Activated CD4-positive, alpha-beta memory T cell treated with anti-CD3 and anti-CD28 coated beads for 36 hours (primary cell): ENCODE measurements around the gene LIPM. TPM values are rescaled to one million over a fixed set of nuclear protein-coding genes. Genes with fewer than 3 reads are reported as not detected.

Source experiments
- CTCF ChIA-PET: fragments of 350-600 bp; sonication (Branson Sonifier 250); formaldehyde crosslinking; loops from one replicate; lab custom pipeline; 2021; ENCODE audit warnings: antibody characterized with exemption, inconsistent platforms; lab: Charles Lee
- POLR2A ChIA-PET: fragments of 350-600 bp; sonication (Branson Sonifier 250); formaldehyde crosslinking; loops from one replicate; lab custom pipeline; 2021; ENCODE audit warnings: antibody characterized with exemption; lab: Charles Lee
- DNase-seq: peaks from one replicate; pipeline ENCODE4 v3.0.0-alpha.2; 2020
- H3K27ac Mint-ChIP-seq: one replicate; pipeline ENCODE4 v1.8.0; 2021; ENCODE audit warnings: mixed read lengths
- H3K27me3 Mint-ChIP-seq: one replicate; pipeline ENCODE4 v1.8.0; 2021; ENCODE audit warnings: mixed read lengths
- H3K36me3 Mint-ChIP-seq: one replicate; pipeline ENCODE4 v1.8.0; 2021; ENCODE audit warnings: mixed read lengths
- H3K4me1 Mint-ChIP-seq: one replicate; pipeline ENCODE4 v1.8.0; 2021; ENCODE audit warnings: low read depth, mixed read lengths
- H3K4me3 Mint-ChIP-seq: one replicate; pipeline ENCODE4 v1.8.0; 2021; ENCODE audit warnings: mild to moderate bottlenecking, mixed read lengths
- H3K9me3 Mint-ChIP-seq: one replicate; pipeline ENCODE4 v1.8.0; 2021; ENCODE audit warnings: mixed read lengths
- intact Hi-C: fragments of 100-400 bp; cut with micrococcal nuclease; formaldehyde crosslinking; loops from one replicate; pipeline ENCODE4 v1.15.1; 2023
- total RNA-seq, 2 experiments: library from RNA; stranded (reverse); gene quantifications; one replicate each; pipeline ENCODE4 v1.2.3, GENCODE V29; 2021

Gene LIPM
- total RNA-seq, 2 experiments from 2014 or later, result not detected

GRCh38 chr10:88805361-88805760, 2.8 kb downstream of the LIPM start:
- Mint-ChIP-seq H3K36me3 (no peaks in the 10 kb centered on the region), H3K27me3 (no peaks in the 10 kb centered on the region), H3K4me3 (no peak overlapping the region), H3K9me3 (no peaks in the 10 kb centered on the region), H3K4me1 (peaks cover 13% of the 10 kb centered on the region), H3K27ac (no peak overlapping the region)
- DNase-seq, result no peak
- CTCF ChIA-PET, result interaction anchor here (0.8 to 1.7 kb wide), 4 partner anchors 14 to 412 kb away, joined by 3 to 6 read pairs (median 4); no protein-coding TSS in a partner anchor
- POLR2A ChIA-PET, result no interaction called here
- intact Hi-C loops, result no loop called here

GRCh38 chr10:88805924-88806323, 3.4 kb downstream of the LIPM start:
- H3K27me3 Mint-ChIP-seq, result no peaks in the 10 kb centered on the region
- no peak for DNase-seq
- H3K4me1 Mint-ChIP-seq, result peaks cover 13% of the 10 kb centered on the region
- CTCF ChIA-PET, result no interaction called here
- POLR2A ChIA-PET, result no interaction called here
- no peak overlapping the region for H3K4me3 Mint-ChIP-seq
- no peak overlapping the region for H3K27ac Mint-ChIP-seq
- intact Hi-C loops, result no loop called here
- no peaks in the 10 kb centered on the region for H3K9me3 Mint-ChIP-seq
- no peaks in the 10 kb centered on the region for H3K36me3 Mint-ChIP-seq

DNA sequence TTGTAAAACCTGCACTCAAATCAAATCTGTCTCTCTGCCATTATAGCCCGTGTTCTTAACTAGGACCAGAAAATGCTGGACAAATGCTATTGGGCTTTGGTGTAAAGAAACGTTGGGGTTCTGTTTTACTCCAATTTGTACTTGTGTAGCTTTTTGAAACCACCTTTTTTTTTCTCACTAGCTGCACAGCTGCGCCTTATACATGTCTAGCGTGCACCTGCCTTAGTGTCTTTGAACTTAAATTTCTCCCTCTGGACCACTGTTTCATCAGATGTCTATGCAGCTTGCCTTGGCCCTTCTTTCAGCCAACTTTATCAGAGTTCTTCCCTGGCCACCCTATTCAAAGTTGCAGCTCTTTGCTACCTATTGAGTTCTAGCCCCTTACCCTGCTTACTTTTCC, 7.1 kb downstream of the LIPM start:
- Mint-ChIP-seq H3K27ac (no peak overlapping the region), H3K27me3 (no peaks in the 10 kb centered on the region), H3K4me3 (no peak overlapping the region), H3K9me3 (no peaks in the 10 kb centered on the region), H3K36me3 (no peaks in the 10 kb centered on the region), H3K4me1 (peaks cover 10% of the 10 kb centered on the region)
- intact Hi-C loops, result loop anchor here (1.0 to 10.0 kb wide), 4 partner anchors 81 to 405 kb away; partner anchors contain the start of gene RNLS
- POLR2A ChIA-PET, result no interaction called here
- CTCF ChIA-PET, result interaction anchor here (0.6 to 3.0 kb wide), 10 partner anchors 12 to 226 kb away, joined by 3 to 31 read pairs (median 4); partner anchors contain the start of gene RNLS
- DNase-seq, result no peak

DNA sequence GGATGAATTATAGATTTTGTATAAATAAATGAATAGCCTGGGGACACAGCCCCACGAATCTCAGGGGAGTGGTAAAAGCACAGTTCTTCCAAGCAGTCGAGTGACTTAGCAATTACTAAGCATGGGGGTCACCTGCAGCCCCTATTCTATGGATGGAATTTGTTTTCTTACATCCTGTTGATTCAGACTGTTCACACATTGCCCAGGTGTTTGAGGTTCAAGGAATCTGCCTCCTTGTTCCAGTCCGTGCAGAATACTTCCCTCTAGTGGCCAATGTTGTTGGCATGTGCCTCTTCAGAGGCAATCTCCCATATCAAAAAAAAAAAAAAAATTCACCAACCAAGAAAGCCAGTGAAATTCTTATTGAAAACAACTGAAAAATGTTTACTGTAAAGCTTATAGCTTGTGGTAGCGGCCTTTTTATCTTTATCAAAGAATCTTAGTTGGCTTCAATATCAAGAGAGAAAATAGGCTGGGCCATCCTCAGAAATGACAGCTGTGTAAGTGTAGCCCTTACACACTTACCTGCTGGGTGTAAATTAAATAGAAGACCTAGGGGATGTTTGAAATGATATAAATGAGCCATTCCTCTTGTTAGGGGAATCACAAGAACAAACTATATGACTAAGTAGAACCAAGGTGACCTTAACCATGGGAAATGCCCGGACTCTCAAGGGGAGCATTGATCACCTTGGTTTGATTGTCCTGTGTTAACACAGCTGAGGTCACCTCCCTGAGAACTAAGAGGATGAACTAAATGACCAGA, 7.8 kb downstream of the LIPM start:
- ChIA-PET POLR2A (interaction anchor here (0.7 to 1.0 kb wide), 2 partner anchors 11 to 305 kb away, joined by 3 to 7 read pairs; no protein-coding TSS in a partner anchor), CTCF (interaction anchor here (0.6 to 3.0 kb wide), 35 partner anchors 9 to 599 kb away, joined by 3 to 31 read pairs (median 4); partner anchors contain the start of genes LIPN and RNLS)
- intact Hi-C loops, result loop anchor here (1.0 to 10.0 kb wide), 4 partner anchors 82 to 406 kb away; partner anchors contain the start of gene RNLS
- Mint-ChIP-seq H3K4me1 (peaks cover 15% of the 10 kb centered on the region), H3K27me3 (no peaks in the 10 kb centered on the region), H3K36me3 (no peaks in the 10 kb centered on the region), H3K4me3 (no peak overlapping the region), H3K9me3 (no peaks in the 10 kb centered on the region), H3K27ac (no peak overlapping the region)
- peak; percentile 31 for DNase-seq

- H3K27ac Mint-ChIP-seq, result no peak overlapping the region
- CTCF ChIA-PET, result interaction anchor here (1.2 to 1.7 kb wide), 2 partner anchors 85 to 97 kb away, joined by 3 to 6 read pairs; no protein-coding TSS in a partner anchor
- POLR2A ChIA-PET, result no interaction called here
Observed at GRCh38 chr10:88813200-88813599, 10.7 kb downstream of the LIPM start.

GRCh38 chr10:88819290-88819689, 16.8 kb downstream of the LIPM start:
- no peak overlapping the region for H3K27ac Mint-ChIP-seq
- peaks cover 17% of the 10 kb centered on the region for H3K4me1 Mint-ChIP-seq
- H3K36me3 Mint-ChIP-seq, result no peaks in the 10 kb centered on the region
- no peak overlapping the region for H3K4me3 Mint-ChIP-seq
- intact Hi-C loops, result loop anchor here (10.0 kb wide), 1 partner anchor 414 kb away; no protein-coding TSS in a partner anchor
- no peak for DNase-seq
- no peaks in the 10 kb centered on the region for H3K27me3 Mint-ChIP-seq
- H3K9me3 Mint-ChIP-seq, result no peaks in the 10 kb centered on the region
- ChIA-PET CTCF (interaction anchor here (1.3 kb wide), 1 partner anchor 12 kb away, joined by 4 read pairs; no protein-coding TSS in a partner anchor), POLR2A (no interaction called here)

More at GRCh38 chr10:88813200-88813599, 10.7 kb downstream of the LIPM start:
- intact Hi-C loops, result loop anchor here (5.0 to 10.0 kb wide), 2 partner anchors 231 to 408 kb away; partner anchors contain the start of gene RNLS
- Mint-ChIP-seq H3K9me3 (no peaks in the 10 kb centered on the region), H3K4me3 (no peak overlapping the region), H3K4me1 (peaks cover 19% of the 10 kb centered on the region), H3K27me3 (no peaks in the 10 kb centered on the region), H3K36me3 (no peaks in the 10 kb centered on the region)
- no peak for DNase-seq

- POLR2A ChIA-PET, result interaction anchor here (0.8 kb wide), 1 partner anchor 10 kb away, joined by 7 read pairs; no protein-coding TSS in a partner anchor
- intact Hi-C loops, result loop anchor here (10.0 kb wide), 2 partner anchors 546 to 956 kb away; partner anchors contain the start of genes KLLN and PTEN
- peaks cover 20% of the 10 kb centered on the region for H3K4me1 Mint-ChIP-seq
Observed at GRCh38 chr10:88820748-88821401, 18.3 kb downstream of the LIPM start.

GRCh38 chr10:88826388-88826787, 23.9 kb downstream of the LIPM start:
- CTCF ChIA-PET, result interaction anchor here (1.0 to 3.7 kb wide), 5 partner anchors 10 to 108 kb away, joined by 3 to 16 read pairs (median 7); no protein-coding TSS in a partner anchor
- H3K27ac Mint-ChIP-seq, result peak overlapping the region; percentile 30
- intact Hi-C loops, result loop anchor here (5.0 to 10.0 kb wide), 4 partner anchors 244 to 962 kb away; partner anchors contain the start of genes KLLN, PTEN and RNLS
- peaks cover 51% of the 10 kb centered on the region for H3K4me1 Mint-ChIP-seq
- H3K36me3 Mint-ChIP-seq, result no peaks in the 10 kb centered on the region
- POLR2A ChIA-PET, result no interaction called here
- no peaks in the 10 kb centered on the region for H3K9me3 Mint-ChIP-seq
- no peak for DNase-seq
- H3K4me3 Mint-ChIP-seq, result no peak overlapping the region
- H3K27me3 Mint-ChIP-seq, result no peaks in the 10 kb centered on the region

More at GRCh38 chr10:88820748-88821401, 18.3 kb downstream of the LIPM start:
- Mint-ChIP-seq H3K9me3 (no peaks in the 10 kb centered on the region), H3K36me3 (no peaks in the 10 kb centered on the region), H3K27me3 (no peaks in the 10 kb centered on the region), H3K27ac (no peak overlapping the region), H3K4me3 (no peak overlapping the region)
- DNase-seq, result no peak
- CTCF ChIA-PET, result interaction anchor here (0.7 to 2.1 kb wide), 5 partner anchors 11 to 238 kb away, joined by 3 to 16 read pairs (median 4); partner anchors contain the start of gene RNLS

GRCh38 chr10:88827671-88828070, 25.1 kb downstream of the LIPM start:
- POLR2A ChIA-PET, result interaction anchor here (1.1 kb wide), 1 partner anchor 52 kb away, joined by 3 read pairs; the partner anchor contains the start of gene STAMBPL1
- Mint-ChIP-seq H3K4me3 (no peak overlapping the region), H3K27me3 (no peaks in the 10 kb centered on the region), H3K36me3 (no peaks in the 10 kb centered on the region), H3K4me1 (peaks cover 54% of the 10 kb centered on the region), H3K9me3 (no peaks in the 10 kb centered on the region), H3K27ac (peak overlapping the region; percentile 6)
- no peak for DNase-seq
- CTCF ChIA-PET, result interaction anchor here (1.1 to 14.7 kb wide), 3 partner anchors 9 to 386 kb away, joined by 3 to 376 read pairs (median 16); no protein-coding TSS in a partner anchor
- intact Hi-C loops, result loop anchor here (5.0 to 10.0 kb wide), 4 partner anchors 245 to 963 kb away; partner anchors contain the start of genes KLLN, PTEN and RNLS

GRCh38 chr10:88828310-88828709, 25.8 kb downstream of the LIPM start:
- intact Hi-C loops, result loop anchor here (5.0 to 10.0 kb wide), 4 partner anchors 246 to 964 kb away; partner anchors contain the start of genes KLLN, PTEN and RNLS
- POLR2A ChIA-PET, result no interaction called here
- H3K4me3 Mint-ChIP-seq, result no peak overlapping the region
- H3K9me3 Mint-ChIP-seq, result no peaks in the 10 kb centered on the region
- no peaks in the 10 kb centered on the region for H3K36me3 Mint-ChIP-seq
- no peaks in the 10 kb centered on the region for H3K27me3 Mint-ChIP-seq
- peaks cover 60% of the 10 kb centered on the region for H3K4me1 Mint-ChIP-seq
- CTCF ChIA-PET, result interaction anchor here (1.3 to 14.7 kb wide), 3 partner anchors 17 to 386 kb away, joined by 4 to 376 read pairs (median 6); no protein-coding TSS in a partner anchor
- DNase-seq, result no peak
- H3K27ac Mint-ChIP-seq, result no peak overlapping the region

GRCh38 chr10:88830643-88831268, 28.2 kb downstream of the LIPM start:
- no peak overlapping the region for H3K4me3 Mint-ChIP-seq
- ChIA-PET CTCF (interaction anchor here (0.7 to 14.7 kb wide), 6 partner anchors 11 to 385 kb away, joined by 3 to 376 read pairs (median 5); partner anchors contain the start of gene RNLS), POLR2A (no interaction called here)
- H3K9me3 Mint-ChIP-seq, result no peaks in the 10 kb centered on the region
- H3K27ac Mint-ChIP-seq, result no peak overlapping the region
- intact Hi-C loops, result no loop called here
- H3K36me3 Mint-ChIP-seq, result no peaks in the 10 kb centered on the region
- peaks cover 59% of the 10 kb centered on the region for H3K4me1 Mint-ChIP-seq
- no peak for DNase-seq
- no peaks in the 10 kb centered on the region for H3K27me3 Mint-ChIP-seq
